A549 (cell line): ENCODE measurements around the gene FBXO15. TPM values are rescaled to one million over a fixed set of nuclear protein-coding genes. Genes with fewer than 3 reads are reported as not detected.

Experiments
- ATAC-seq, 2 experiments: fragments of 200-7000 bp in 1 of 2; fragments of >200 bp in 1 of 2; cut with Nextera tagmentation in 1 of 2; cut with Tn5 transposase in 1 of 2; 3 replicates each; pipeline versions ENCODE4 v1.8.0 to v1.9.1; 2018 to 2020; ENCODE audit warnings: mild to moderate bottlenecking in 1 of 2, moderate library complexity in 1 of 2
- CTCF ChIA-PET: fragments of 300-600 bp; sonication (Branson Sonifier 250); formaldehyde crosslinking; extraction: SDS; loops from one replicate; lab custom pipeline; 2021; ENCODE audit warnings: antibody characterized with exemption, inconsistent platforms; lab: Yijun Ruan, JAX
- POLR2A ChIA-PET: fragments of 350-600 bp; formaldehyde crosslinking; extraction: SDS; loops from one replicate; lab custom pipeline; 2021; ENCODE audit warnings: antibody characterized with exemption, inconsistent platforms; lab: Yijun Ruan, JAX
- DNase-seq, 2 experiments: peaks; one replicate each; pipeline versions ENCODE4 v3.0.0 to v3.0.0-alpha.2; 2011 to 2016; ENCODE audit warnings: low read depth in 1 of 2, low spot score in 1 of 2
- FAIRE-seq: peaks from 2 replicates; lab custom pipeline; 2011; peaks lifted over from hg19 to GRCh38; lab: Jason Lieb, UNC
- H3K27ac ChIP-seq, 2 experiments: fragments of >200 bp; sonication (Bioruptor Twin); formaldehyde crosslinking; 3 replicates each; pipeline ENCODE4 v1.5.1; 2016 to 2017
- H3K4me1 ChIP-seq: fragments of >200 bp; sonication (Bioruptor Twin); formaldehyde crosslinking; 3 replicates; pipeline ENCODE4 v1.6.1; 2016
- H3K4me2 ChIP-seq: fragments of >200 bp; sonication (Bioruptor Twin); formaldehyde crosslinking; 3 replicates; pipeline ENCODE4 v1.6.1; 2016
- H3K4me3 ChIP-seq: fragments of >200 bp; sonication (Bioruptor Twin); formaldehyde crosslinking; 3 replicates; pipeline ENCODE4 v1.5.1; 2016
- H3K9me3 ChIP-seq: fragments of >200 bp; sonication (Bioruptor Twin); formaldehyde crosslinking; 3 replicates; pipeline ENCODE4 v1.6.1; 2016
- CBX8 ChIP-seq: fragments of 200-600 bp; sonication (generic); IDR thresholded peaks from 2 replicates; pipeline ENCODE4 v1.6.1; 2016
- CEBPB ChIP-seq, 2 experiments: fragments of >200 bp in 1 of 2; sonication (Bioruptor Twin) in 1 of 2; formaldehyde crosslinking in 1 of 2; IDR thresholded peaks; 2 replicates each; pipeline ENCODE4 v1.6.1; 2012 to 2016
- EHF ChIP-seq: fragments of 250-450 bp; sonication (Bioruptor Pico); IDR thresholded peaks from 2 replicates; pipeline ENCODE4 v1.5.0; 2020; ENCODE audit warnings: mild to moderate bottlenecking
- EP300 ChIP-seq, 2 experiments: fragments of >200 bp; sonication (Bioruptor Twin); formaldehyde crosslinking; IDR thresholded peaks; 2 replicates in 1 of 2; 3 replicates in 1 of 2; pipeline ENCODE4 v1.6.1; 2016 to 2017
- HDAC2 ChIP-seq: fragments of 200-600 bp; sonication (generic); IDR thresholded peaks from 2 replicates; pipeline ENCODE4 v1.6.1; 2016
- HOXB5 ChIP-seq: fragments of 250-450 bp; sonication (Bioruptor Pico); IDR thresholded peaks from 2 replicates; pipeline ENCODE4 v1.5.0; 2020; ENCODE audit warnings: mild to moderate bottlenecking, moderate library complexity
- JUNB ChIP-seq: fragments of >200 bp; sonication (Bioruptor Twin); formaldehyde crosslinking; IDR thresholded peaks from 2 replicates; pipeline ENCODE4 v1.6.1; 2016
- MAFK ChIP-seq: fragments of 450-650 bp; IDR thresholded peaks from 2 replicates; pipeline ENCODE4 v1.6.1; 2014; ENCODE audit not compliant: partially characterized antibody
- MAZ ChIP-seq: fragments of 150-350 bp; IDR thresholded peaks from 2 replicates; pipeline ENCODE4 v1.6.1; 2014; ENCODE audit warnings: antibody characterized with exemption, low read depth, low read length, borderline replicate concordance
- MYC ChIP-seq: IDR thresholded peaks from 2 replicates; pipeline ENCODE4 v1.6.1; 2012; ENCODE audit warnings: mild to moderate bottlenecking, inconsistent platforms, low read length, improper control_type of control experiment, borderline replicate concordance
- NFE2L2 ChIP-seq: fragments of 150-350 bp; conservative IDR thresholded peaks from 2 replicates; pipeline ENCODE4 v1.6.1; 2014; ENCODE audit warnings: low read length
- NR3C1 ChIP-seq: fragments of >200 bp; sonication (Bioruptor Twin); formaldehyde crosslinking; IDR thresholded peaks from 3 replicates; pipeline ENCODE4 v1.6.1; 2017
- RFX5 ChIP-seq: fragments of 450-650 bp; IDR thresholded peaks from 2 replicates; pipeline ENCODE4 v1.7.1; 2014; ENCODE audit warnings: antibody characterized with exemption, mild to moderate bottlenecking, moderate library complexity
- RNF2 ChIP-seq: fragments of 200-600 bp; sonication (generic); IDR thresholded peaks from 2 replicates; pipeline ENCODE4 v1.6.1; 2016; ENCODE audit warnings: low read depth, mild to moderate bottlenecking, antibody characterized with exemption, moderate library complexity, borderline replicate concordance
- SMC3 ChIP-seq: fragments of >200 bp; sonication (Bioruptor Twin); formaldehyde crosslinking; IDR thresholded peaks from 3 replicates; pipeline ENCODE4 v1.6.1; 2018; ENCODE audit warnings: inconsistent platforms
- WGBS: methylation state at CpG from one replicate; pipeline ENCODE4 v1.1.6; 2017; ENCODE audit errors: missing lambda C conversion rate; 5-methylcytosine and 5-hydroxymethylcytosine counted together
- polyA plus RNA-seq, 4 experiments: library from polyadenylated mRNA; depleted of rRNA in 3 of 4; stranded (reverse); fragments of >200 nt; fragmentation: RNase III in 1 of 4; extraction: RNeasy Plus Mini Kit Qiagen cat#74134 plus additional on column Dnase treatment in 1 of 4; gene quantifications; 2 replicates in 3 of 4; 3 replicates in 1 of 4; pipeline ENCODE4 v1.2.3, GENCODE V29; 2011 to 2017
- TF ChIP-seq, protein P1 (sequence below): fragments of 150-350 bp; IDR thresholded peaks from 2 replicates; pipeline ENCODE4 v1.6.1; 2014; ENCODE audit warnings: low read depth, mild to moderate bottlenecking, low read length
- TF ChIP-seq, protein P2 (sequence below): IDR thresholded peaks from 2 replicates; pipeline ENCODE4 v1.6.1; 2012
- TF ChIP-seq, protein P3 (sequence below): IDR thresholded peaks from 2 replicates; pipeline ENCODE4 v1.6.1; 2012; ENCODE audit warnings: low read depth, borderline replicate concordance
- TF ChIP-seq, protein P4 (sequence below): fragments of 450-650 bp; IDR thresholded peaks from 2 replicates; pipeline ENCODE4 v1.6.1; 2014; ENCODE audit warnings: antibody characterized with exemption

Gene FBXO15
- polyA plus RNA-seq, 2 of the 4 experiments (the other 2 are of a cell fraction) = 1.3 to 2.3 TPM

DNA sequence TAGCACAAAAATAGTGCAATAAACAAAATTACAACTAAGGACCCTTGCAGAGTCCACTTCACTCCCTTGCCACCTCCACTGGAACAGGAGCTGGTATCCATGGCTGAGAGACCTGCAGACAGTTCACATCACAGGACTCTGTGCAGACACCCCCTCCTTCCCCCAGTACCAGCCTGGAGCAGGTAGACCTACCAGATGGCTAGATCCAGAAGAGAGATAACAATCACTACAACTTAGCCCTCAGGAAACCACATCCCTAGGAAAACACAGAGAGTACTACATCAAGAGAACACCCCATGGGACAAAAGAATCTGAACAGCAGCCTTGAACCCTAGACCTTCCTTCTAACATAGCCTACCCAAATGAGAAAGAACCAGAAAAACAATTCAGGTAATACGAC lies 49.8 kb downstream of the FBXO15 start (continued):
- TF ChIP-seq, protein P1, sequence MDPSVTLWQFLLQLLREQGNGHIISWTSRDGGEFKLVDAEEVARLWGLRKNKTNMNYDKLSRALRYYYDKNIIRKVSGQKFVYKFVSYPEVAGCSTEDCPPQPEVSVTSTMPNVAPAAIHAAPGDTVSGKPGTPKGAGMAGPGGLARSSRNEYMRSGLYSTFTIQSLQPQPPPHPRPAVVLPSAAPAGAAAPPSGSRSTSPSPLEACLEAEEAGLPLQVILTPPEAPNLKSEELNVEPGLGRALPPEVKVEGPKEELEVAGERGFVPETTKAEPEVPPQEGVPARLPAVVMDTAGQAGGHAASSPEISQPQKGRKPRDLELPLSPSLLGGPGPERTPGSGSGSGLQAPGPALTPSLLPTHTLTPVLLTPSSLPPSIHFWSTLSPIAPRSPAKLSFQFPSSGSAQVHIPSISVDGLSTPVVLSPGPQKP = no peak
- TF ChIP-seq NR3C1 (no peak), CBX8 (no peak), HDAC2 (no peak), EP300 (IDR thresholded peaks at IDR 0.05) (no peak), JUNB (no peak)

DNA sequence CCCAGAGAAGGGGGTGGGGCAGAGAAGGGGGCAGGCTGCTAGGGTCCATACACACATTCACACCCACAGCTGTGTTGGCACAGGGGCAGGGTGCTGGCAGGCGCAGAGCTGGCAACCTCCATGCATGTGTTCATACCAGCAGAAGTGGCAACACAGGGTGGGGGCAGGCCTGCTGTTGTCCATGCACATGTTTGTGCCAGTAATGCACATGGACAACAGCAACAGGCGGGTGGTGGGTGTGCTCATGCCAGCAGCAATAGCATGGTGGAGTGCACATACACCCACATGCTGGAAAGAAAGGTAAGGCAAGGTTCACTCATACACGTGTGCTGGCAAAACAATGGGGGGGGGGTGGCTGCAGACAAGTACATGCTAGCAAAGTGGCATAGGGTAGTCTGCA lies 54.7 kb downstream of the FBXO15 start:
- no peak for FAIRE-seq
- WGBS = 25% methylated on average over 2 of the region's 3 CpGs
- CTCF ChIA-PET = interaction anchor here (1.8 kb wide), 1 partner anchor 10 kb away, joined by 7 read pairs; no protein-coding TSS in a partner anchor
- TF ChIP-seq HOXB5 (CRISPR knock-in tag) = no peak
- no peak for TF ChIP-seq RNF2
- TF ChIP-seq, all 56 proteins: peak for 0
- Histone ChIP-seq H3K27ac (no peak overlapping the region), H3K4me3 (no peak overlapping the region), H3K4me2 (no peak overlapping the region), H3K9me3 (no peaks in the 10 kb centered on the region), H3K4me1 (no peaks in the 10 kb centered on the region)
- ATAC-seq (no peak), DNase-seq (no peak)
- POLR2A ChIA-PET = no interaction called here

DNA sequence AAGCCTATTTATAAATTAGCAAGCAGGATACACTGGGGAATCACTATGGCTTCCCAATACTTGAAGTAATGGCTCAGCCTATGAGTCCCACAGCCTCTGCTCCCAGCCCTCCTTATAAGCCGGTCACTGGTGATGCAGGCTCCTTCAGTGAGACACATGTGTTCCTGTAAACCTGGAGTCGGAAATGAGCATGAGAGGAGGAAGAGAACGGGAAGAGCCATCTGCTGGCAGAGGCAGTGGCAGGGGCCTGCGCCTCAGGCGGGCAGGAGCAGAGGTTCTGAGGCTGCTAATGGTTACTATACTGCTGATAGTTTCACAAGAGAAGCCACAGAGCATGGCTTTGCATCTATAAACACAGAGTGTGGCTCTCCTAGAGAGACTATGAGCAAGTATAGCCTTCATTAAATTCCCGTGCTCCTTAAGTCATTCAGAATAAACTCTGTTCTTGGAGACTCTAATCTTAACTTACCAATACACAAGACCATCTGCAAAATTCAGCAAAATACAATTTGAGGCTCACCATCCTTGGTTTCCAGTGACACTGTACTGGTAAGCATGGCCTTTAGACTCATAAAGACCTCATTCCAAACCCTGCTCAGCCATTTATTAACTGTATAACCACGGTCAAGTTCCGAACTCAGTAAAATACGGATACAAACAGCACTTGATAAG lies 63.3 kb downstream of the FBXO15 start:
- Histone ChIP-seq H3K4me1 (no peaks in the 10 kb centered on the region), H3K4me3 (no peak overlapping the region)
- FAIRE-seq = no peak
- 71% methylated on average over 9 of the region's 9 CpGs for WGBS
- TF ChIP-seq EHF (no peak), MYC (no peak), SMC3 (no peak), CEBPB (IDR thresholded peaks at IDR 0.05) (no peak), MAFK (no peak), NFE2L2 (no peak)
- TF ChIP-seq, protein P2, sequence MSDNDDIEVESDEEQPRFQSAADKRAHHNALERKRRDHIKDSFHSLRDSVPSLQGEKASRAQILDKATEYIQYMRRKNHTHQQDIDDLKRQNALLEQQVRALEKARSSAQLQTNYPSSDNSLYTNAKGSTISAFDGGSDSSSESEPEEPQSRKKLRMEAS = no peak
- TF ChIP-seq, protein P3, sequence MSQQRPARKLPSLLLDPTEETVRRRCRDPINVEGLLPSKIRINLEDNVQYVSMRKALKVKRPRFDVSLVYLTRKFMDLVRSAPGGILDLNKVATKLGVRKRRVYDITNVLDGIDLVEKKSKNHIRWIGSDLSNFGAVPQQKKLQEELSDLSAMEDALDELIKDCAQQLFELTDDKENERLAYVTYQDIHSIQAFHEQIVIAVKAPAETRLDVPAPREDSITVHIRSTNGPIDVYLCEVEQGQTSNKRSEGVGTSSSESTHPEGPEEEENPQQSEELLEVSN = no peak
- TF ChIP-seq, all 56 proteins: peak for 0
- POLR2A ChIA-PET = no interaction called here
- H3K27ac ChIP-seq = no peak overlapping the region
- CTCF ChIA-PET = interaction anchor here (1.0 kb wide), 1 partner anchor 11 kb away, joined by 3 read pairs; no protein-coding TSS in a partner anchor
- DNase-seq (no peak), ATAC-seq (no peak)
- H3K4me2 ChIP-seq = no peak overlapping the region
- H3K9me3 ChIP-seq = no peaks in the 10 kb centered on the region

DNA sequence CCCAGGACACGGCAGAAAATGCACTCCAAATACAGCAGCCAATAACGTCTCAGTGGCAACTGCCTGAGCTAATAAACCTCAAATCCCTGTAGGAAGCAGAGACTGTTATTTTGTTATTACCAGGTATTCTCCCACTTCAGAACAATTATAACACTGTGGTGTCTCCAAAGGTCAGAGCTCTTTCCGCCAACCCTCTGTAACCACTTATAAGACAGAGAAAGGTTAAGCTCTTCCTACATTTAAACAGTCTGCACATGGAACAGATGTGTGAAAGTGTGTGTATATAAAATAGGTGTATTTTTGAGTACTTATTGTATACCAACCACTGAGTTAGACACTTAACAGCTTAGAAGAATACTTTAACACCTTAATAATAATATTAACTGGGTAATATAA lies 64.1 kb downstream of the FBXO15 start:
- CTCF ChIA-PET = interaction anchor here (1.0 to 2.2 kb wide), 5 partner anchors 10 to 468 kb away, joined by 3 to 14 read pairs (median 5); no protein-coding TSS in a partner anchor
- 88% methylated on average over 1 of the region's 3 CpGs for WGBS
- TF ChIP-seq, protein P4, sequence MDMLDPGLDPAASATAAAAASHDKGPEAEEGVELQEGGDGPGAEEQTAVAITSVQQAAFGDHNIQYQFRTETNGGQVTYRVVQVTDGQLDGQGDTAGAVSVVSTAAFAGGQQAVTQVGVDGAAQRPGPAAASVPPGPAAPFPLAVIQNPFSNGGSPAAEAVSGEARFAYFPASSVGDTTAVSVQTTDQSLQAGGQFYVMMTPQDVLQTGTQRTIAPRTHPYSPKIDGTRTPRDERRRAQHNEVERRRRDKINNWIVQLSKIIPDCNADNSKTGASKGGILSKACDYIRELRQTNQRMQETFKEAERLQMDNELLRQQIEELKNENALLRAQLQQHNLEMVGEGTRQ = no peak
- TF ChIP-seq RFX5 (no peak), MAZ (no peak)
- TF ChIP-seq, all 56 proteins: peak for 0
- Histone ChIP-seq H3K27ac (no peak overlapping the region), H3K4me3 (no peak overlapping the region), H3K4me1 (no peaks in the 10 kb centered on the region), H3K9me3 (no peaks in the 10 kb centered on the region), H3K4me2 (no peak overlapping the region)
- no peak for DNase-seq
- POLR2A ChIA-PET = no interaction called here
- ATAC-seq = no peak
- FAIRE-seq = no peak
